GM19468 (cell line): Measurements from ENCODE around the gene RNF126.
A peak's percentile ranks its signal among the peaks of the same experiment; 100 is the strongest.

Source experiments
- ATAC-seq: cut with Tn5 transposase; IDR thresholded peaks from one replicate; pipeline ENCODE4 v1.9.1; 2021; ENCODE audit warnings: mild to moderate bottlenecking, moderate library complexity, moderate number of reproducible peaks; ENCODE audit not compliant: unreplicated experiment; ENCODE audit errors: extremely low read depth

The RNF126 gene

GRCh38 chr19:664913-665443 is 2.0 kb upstream of the RNF126 start:
- ATAC-seq, result no peak

- no peak for ATAC-seq
Measured at GRCh38 chr19:663682-664117, 686 bp upstream of the RNF126 start.

GRCh38 chr19:662207-662961 is 630 bp downstream of the RNF126 start:
- peak; percentile 2 for ATAC-seq

GRCh38 chr19:661427-662196 is 1.4 kb downstream of the RNF126 start:
- ATAC-seq, result no peak

- no peak for ATAC-seq
Measured at GRCh38 chr19:660793-661426, 2.1 kb downstream of the RNF126 start.

GRCh38 chr19:658916-659839 is 3.8 kb downstream of the RNF126 start:
- no peak for ATAC-seq

GRCh38 chr19:658059-658839 is 4.8 kb downstream of the RNF126 start:
- no peak for ATAC-seq

- ATAC-seq, result no peak
Measured at GRCh38 chr19:657611-658010, 5.4 kb downstream of the RNF126 start.

- no peak for ATAC-seq
Measured at GRCh38 chr19:656751-657559, 6.1 kb downstream of the RNF126 start.

GRCh38 chr19:655691-656090 is 7.3 kb downstream of the RNF126 start:
- ATAC-seq, result no peak

GRCh38 chr19:653425-653824 is 9.6 kb downstream of the RNF126 start:
- ATAC-seq, result no peak

- ATAC-seq, result no peak
Measured at GRCh38 chr19:652467-653389, 10.3 kb downstream of the RNF126 start.

- no peak for ATAC-seq
Measured at GRCh38 chr19:651991-652390, 11.0 kb downstream of the RNF126 start.

- ATAC-seq, result no peak
Measured at GRCh38 chr19:651114-651818, 11.7 kb downstream of the RNF126 start.

- no peak for ATAC-seq
Measured at GRCh38 chr19:650121-650520, 12.9 kb downstream of the RNF126 start.

- ATAC-seq, result no peak
Measured at GRCh38 chr19:648904-649801, 13.9 kb downstream of the RNF126 start.
